Peyer's patch (tissue), 4 donors: ENCODE results near the gene HACD2.

Experiments used
- POLR2A ChIP-seq, 2 donors: fragments of 450-650 bp; IDR thresholded peaks; one replicate each; pipeline ENCODE4 v1.5.1; 2017; ENCODE audit warnings: antibody characterized with exemption in 2 of 2, mild to moderate bottlenecking in 2 of 2, moderate library complexity in 2 of 2
- TF ChIP-seq, protein P1 (sequence below), 6 experiments: fragments of 450-650 bp in 4 of 6; fragments of 200-600 bp in 2 of 6; sonication (generic) in 1 of 6; IDR thresholded peaks; one replicate each; pipeline ENCODE4 v1.5.1; 2017 to 2019; ENCODE audit warnings: antibody characterized with exemption in 6 of 6, mild to moderate bottlenecking in 3 of 6, moderate library complexity in 1 of 6

- TF ChIP-seq, protein P1, sequence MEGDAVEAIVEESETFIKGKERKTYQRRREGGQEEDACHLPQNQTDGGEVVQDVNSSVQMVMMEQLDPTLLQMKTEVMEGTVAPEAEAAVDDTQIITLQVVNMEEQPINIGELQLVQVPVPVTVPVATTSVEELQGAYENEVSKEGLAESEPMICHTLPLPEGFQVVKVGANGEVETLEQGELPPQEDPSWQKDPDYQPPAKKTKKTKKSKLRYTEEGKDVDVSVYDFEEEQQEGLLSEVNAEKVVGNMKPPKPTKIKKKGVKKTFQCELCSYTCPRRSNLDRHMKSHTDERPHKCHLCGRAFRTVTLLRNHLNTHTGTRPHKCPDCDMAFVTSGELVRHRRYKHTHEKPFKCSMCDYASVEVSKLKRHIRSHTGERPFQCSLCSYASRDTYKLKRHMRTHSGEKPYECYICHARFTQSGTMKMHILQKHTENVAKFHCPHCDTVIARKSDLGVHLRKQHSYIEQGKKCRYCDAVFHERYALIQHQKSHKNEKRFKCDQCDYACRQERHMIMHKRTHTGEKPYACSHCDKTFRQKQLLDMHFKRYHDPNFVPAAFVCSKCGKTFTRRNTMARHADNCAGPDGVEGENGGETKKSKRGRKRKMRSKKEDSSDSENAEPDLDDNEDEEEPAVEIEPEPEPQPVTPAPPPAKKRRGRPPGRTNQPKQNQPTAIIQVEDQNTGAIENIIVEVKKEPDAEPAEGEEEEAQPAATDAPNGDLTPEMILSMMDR (IDR thresholded peaks at IDR 0.05): no peak
- no peak for TF ChIP-seq POLR2A (IDR thresholded peaks at IDR 0.05)
Measured at GRCh38 chr3:123546133-123546755, 38.6 kb downstream of the HACD2 start.
